ENCODE data around the gene REP15. TPM values are rescaled to one million over a fixed set of nuclear protein-coding genes. Genes with fewer than 3 reads are reported as not detected.
"Not testable (repeated sequence)": the region's sequence is repeated elsewhere in the genome, so short reads cannot be mapped to it uniquely, and the experiment has no call there.

The REP15 gene
- total RNA-seq, 3 donors from 2014 or later: 0.64 to 3.3 (median 1.8) TPM

GRCh38 chr12:27733791-27734190, 37.5 kb downstream of the REP15 start:
- Histone ChIP-seq H3K4me3 (no peak overlapping the region), H3K27me3 (no peaks in the 10 kb centered on the region), H3K4me1 (no peaks in the 10 kb centered on the region), H3K36me3 (peaks cover 11% of the 10 kb centered on the region), H3K27ac (no peak overlapping the region), H3K9me3 (no peaks in the 10 kb centered on the region)
- no peak for DNase-seq (ENCODE audit: low spot score in 2 of 2)
- intact Hi-C loops (cut with DNase I; ENCODE audit: low total_unique reads): no loop called here
- TF ChIP-seq CTCF (IDR thresholded peaks at IDR 0.05) (no peak), POLR2AphosphoS5 (IDR thresholded peaks at IDR 0.05) (no peak), POLR2A (IDR thresholded peaks at IDR 0.05) (no peak)

DNA sequence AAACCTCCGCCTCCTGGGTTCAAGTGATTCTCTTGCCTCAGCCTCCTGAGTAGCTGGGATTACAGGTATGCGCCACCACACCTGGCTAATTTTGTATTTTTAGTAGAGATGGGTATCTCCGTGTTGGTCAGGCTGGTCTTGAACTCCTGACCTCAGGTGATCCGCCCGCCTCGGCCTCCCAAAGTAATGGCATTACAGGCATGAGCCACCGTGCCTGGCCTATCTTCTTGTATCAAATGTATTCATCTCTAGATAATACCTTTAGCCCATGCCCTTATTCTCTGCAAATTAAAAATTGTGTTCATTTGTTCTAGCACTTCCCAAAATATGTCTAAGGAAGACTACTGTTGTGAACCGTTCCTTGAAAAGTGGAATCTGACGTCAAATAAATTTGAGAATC, 38.1 kb downstream of the REP15 start:
- H3K27ac ChIP-seq; H3K9me3 ChIP-seq; H3K27me3 ChIP-seq; H3K4me1 ChIP-seq; DNase-seq (ENCODE audit: low spot score in 2 of 2); H3K4me3 ChIP-seq; intact Hi-C loops (cut with DNase I; ENCODE audit: low total_unique reads): not testable (repeated sequence)
- H3K36me3 ChIP-seq: peaks cover 11% of the 10 kb centered on the region

DNA sequence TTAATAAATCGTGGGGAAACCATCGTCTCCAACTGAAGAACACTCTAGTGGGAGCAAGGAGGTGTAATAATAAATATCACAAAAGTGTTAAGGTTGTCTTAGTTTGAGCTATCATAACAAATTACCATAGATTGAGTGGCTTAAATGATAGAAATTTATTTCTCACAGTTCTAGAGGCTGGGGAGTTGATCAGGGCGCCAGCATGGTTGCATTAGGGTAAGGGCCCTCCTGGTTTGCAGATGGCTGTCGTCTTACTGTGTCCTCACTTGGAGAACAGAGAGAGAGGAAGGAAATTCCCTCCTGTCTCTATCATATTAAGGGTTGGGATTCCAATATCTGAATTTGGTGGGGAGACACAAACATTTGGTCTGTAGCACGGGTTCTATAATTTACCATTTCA, 47.4 kb downstream of the REP15 start:
- H3K36me3 ChIP-seq: peaks cover 6% of the 10 kb centered on the region
- no peak overlapping the region for H3K4me3 ChIP-seq
- H3K4me1 ChIP-seq: no peaks in the 10 kb centered on the region
- intact Hi-C loops (cut with DNase I; ENCODE audit: low total_unique reads): no loop called here
- H3K27ac ChIP-seq: no peak overlapping the region
- no peak for TF ChIP-seq CTCF (IDR thresholded peaks at IDR 0.05)
- no peak for TF ChIP-seq POLR2A (IDR thresholded peaks at IDR 0.05)
- no peak for TF ChIP-seq POLR2AphosphoS5 (IDR thresholded peaks at IDR 0.05)
- no peaks in the 10 kb centered on the region for H3K9me3 ChIP-seq
- H3K27me3 ChIP-seq: no peaks in the 10 kb centered on the region
- no peak for DNase-seq (ENCODE audit: low spot score in 2 of 2)

- H3K27ac ChIP-seq; H3K36me3 ChIP-seq; DNase-seq (ENCODE audit: low spot score in 2 of 2); H3K4me1 ChIP-seq; H3K27me3 ChIP-seq; intact Hi-C loops (cut with DNase I; ENCODE audit: low total_unique reads); H3K9me3 ChIP-seq; H3K4me3 ChIP-seq: not testable (repeated sequence)
Observed at GRCh38 chr12:27745734-27746133, 49.5 kb downstream of the REP15 start.

Other genes starting within 250 kb of the REP15 start
- gene SMCO2, start 249.7 kb upstream of the REP15 start, total RNA-seq: not detected
- gene PPFIBP1, start 172.2 kb upstream of the REP15 start, total RNA-seq: 10 to 100 TPM; 34.4 to 86.5 (median 84.0) TPM
- gene MRPS35, start 14.4 kb downstream of the REP15 start, total RNA-seq: 10 to 100 TPM; 37.7 to 64.1 (median 43.5) TPM
- 10 to 100 TPM; 20.6 to 32.3 (median 30.8) TPM for gene KLHL42, start 83.8 kb downstream of the REP15 start, total RNA-seq
- gene MANSC4, start 83.8 kb downstream of the REP15 start, total RNA-seq: under 1 TPM in 1 of 3 donors, not detected in 2; 0.73 TPM